ENCODE data around the gene TCEANC.

GRCh38 chrX:13652287-13652793 lies 601 bp upstream of the TCEANC start:
- TF ChIP-seq EZH2 (IDR thresholded peaks at IDR 0.05) (no peak), FOXP2 (optimal IDR thresholded peaks at IDR 0.05; ENCODE audit: control extremely low read depth, extremely low read length, insufficient read depth) (no peak), POLR2AphosphoS5 (IDR thresholded peaks at IDR 0.05; ENCODE audit: borderline replicate concordance, low read depth, low read length) (no peak)

All from SK-N-MC (cell line).